HG03432 (cell line): ENCODE results near the gene IL21R.

ENCODE experiments used
- ATAC-seq: cut with Tn5 transposase; IDR thresholded peaks from one replicate; pipeline ENCODE4 v1.9.1; 2021; ENCODE audit warnings: mild to moderate bottlenecking, moderate library complexity; ENCODE audit not compliant: unreplicated experiment

IL21R gene

GRCh38 chr16:27401768-27402568 lies at the start of gene IL21R:
IL21R (plus strand) TSS chr16:27402174; CDS start chr16:27430072, 27,898 bp downstream.
- ATAC-seq: peak; percentile 60

GRCh38 chr16:27353853-27354252 lies 48.1 kb upstream of the IL21R start:
- ATAC-seq: no peak

- ATAC-seq: no peak
Measured at GRCh38 chr16:27355610-27356009, 46.4 kb upstream of the IL21R start.

GRCh38 chr16:27356794-27357193 lies 45.2 kb upstream of the IL21R start:
- no peak for ATAC-seq

- ATAC-seq: no peak
Measured at GRCh38 chr16:27359051-27359450, 42.9 kb upstream of the IL21R start.

GRCh38 chr16:27359615-27360014 lies 42.4 kb upstream of the IL21R start:
- ATAC-seq: no peak

- no peak for ATAC-seq
Measured at GRCh38 chr16:27361987-27362386, 40.0 kb upstream of the IL21R start.

- no peak for ATAC-seq
Measured at GRCh38 chr16:27362570-27363245, 39.3 kb upstream of the IL21R start.

GRCh38 chr16:27363246-27363632 lies 38.7 kb upstream of the IL21R start:
- no peak for ATAC-seq

GRCh38 chr16:27363797-27364196 lies 38.2 kb upstream of the IL21R start:
- no peak for ATAC-seq

GRCh38 chr16:27364493-27365141 lies 37.4 kb upstream of the IL21R start:
- no peak for ATAC-seq

GRCh38 chr16:27365142-27366089 lies 36.6 kb upstream of the IL21R start:
- no peak for ATAC-seq

GRCh38 chr16:27366687-27367460 lies 35.1 kb upstream of the IL21R start:
- peak; percentile 23 for ATAC-seq

- peak; percentile 75 for ATAC-seq
Measured at GRCh38 chr16:27367461-27368357, 34.3 kb upstream of the IL21R start.

GRCh38 chr16:27368358-27368722 lies 33.6 kb upstream of the IL21R start:
- no peak for ATAC-seq

GRCh38 chr16:27369806-27370205 lies 32.2 kb upstream of the IL21R start:
- ATAC-seq: no peak

- ATAC-seq: no peak
Measured at GRCh38 chr16:27370318-27370717, 31.7 kb upstream of the IL21R start.

GRCh38 chr16:27373312-27373711 lies 28.7 kb upstream of the IL21R start:
- no peak for ATAC-seq

GRCh38 chr16:27374221-27374803 lies 27.7 kb upstream of the IL21R start:
- ATAC-seq: peak; percentile 42
